GM18909 (cell line): ENCODE data around the gene OBSCN.

Source experiments
- ATAC-seq: cut with Tn5 transposase; IDR thresholded peaks from one replicate; pipeline ENCODE4 v1.9.1; 2021; ENCODE audit warnings: mild to moderate bottlenecking; ENCODE audit not compliant: unreplicated experiment, poor library complexity

OBSCN gene

GRCh38 chr1:228391411-228392020, 183.7 kb downstream of the OBSCN start:
- no peak for ATAC-seq

GRCh38 chr1:228392111-228392936, 184.5 kb downstream of the OBSCN start:
- ATAC-seq = no peak

GRCh38 chr1:228393268-228393701, 185.4 kb downstream of the OBSCN start:
- no peak for ATAC-seq

- ATAC-seq = no peak
Measured at GRCh38 chr1:228393811-228394570, 186.1 kb downstream of the OBSCN start.

- no peak for ATAC-seq
Measured at GRCh38 chr1:228394571-228395394, 186.9 kb downstream of the OBSCN start.

- no peak for ATAC-seq
Measured at GRCh38 chr1:228396770-228397662, 189.2 kb downstream of the OBSCN start.

- ATAC-seq = no peak
Measured at GRCh38 chr1:228397966-228398365, 190.1 kb downstream of the OBSCN start.

GRCh38 chr1:228398741-228399461, 191.1 kb downstream of the OBSCN start:
- no peak for ATAC-seq

GRCh38 chr1:228399531-228400236, 191.8 kb downstream of the OBSCN start:
- ATAC-seq = no peak

GRCh38 chr1:228400237-228400651, 192.4 kb downstream of the OBSCN start:
- no peak for ATAC-seq

- no peak for ATAC-seq
Measured at GRCh38 chr1:228400692-228401454, 193.0 kb downstream of the OBSCN start.

- ATAC-seq = no peak
Measured at GRCh38 chr1:228401782-228402640, 194.2 kb downstream of the OBSCN start.

GRCh38 chr1:228402641-228403025, 194.8 kb downstream of the OBSCN start:
- ATAC-seq = no peak

- ATAC-seq = no peak
Measured at GRCh38 chr1:228403231-228403631, 195.4 kb downstream of the OBSCN start.

- ATAC-seq = no peak
Measured at GRCh38 chr1:228404107-228404720, 196.4 kb downstream of the OBSCN start.
